A549 (cell line): ENCODE measurements around the gene FRRS1L.

Experiments used
- CTCF ChIP-seq: fragments of >200 bp; sonication (Bioruptor Twin); formaldehyde crosslinking; IDR thresholded peaks from 3 replicates; pipeline ENCODE4 v1.5.1; 2016
- EHF ChIP-seq: fragments of 250-450 bp; sonication (Bioruptor Pico); IDR thresholded peaks from 2 replicates; pipeline ENCODE4 v1.5.0; 2020; ENCODE audit warnings: mild to moderate bottlenecking
- KDM5A ChIP-seq: fragments of 200-600 bp; sonication (generic); IDR thresholded peaks from 2 replicates; pipeline ENCODE4 v1.6.1; 2016; ENCODE audit warnings: antibody characterized with exemption, mild to moderate bottlenecking
- REST ChIP-seq: fragments of 200-600 bp; sonication (generic); IDR thresholded peaks from 2 replicates; pipeline ENCODE4 v1.6.1; 2016; ENCODE audit warnings: antibody characterized with exemption, mild to moderate bottlenecking, moderate library complexity

GRCh38 chr9:109120204-109120789 is 46.8 kb downstream of the FRRS1L start:
- TF ChIP-seq EHF, result no peak
- TF ChIP-seq REST, result peak; percentile 96
- peak; percentile 73 for TF ChIP-seq KDM5A
- no peak for TF ChIP-seq CTCF
